ENCODE measurements around the gene TRHDE. TPM values are rescaled to one million over a fixed set of nuclear protein-coding genes. Genes with fewer than 3 reads are reported as not detected.

The TRHDE gene
- polyA plus RNA-seq, 2 of the 4 experiments (the other 2 are of a cell fraction) = 0.16 to 0.32 TPM

DNA sequence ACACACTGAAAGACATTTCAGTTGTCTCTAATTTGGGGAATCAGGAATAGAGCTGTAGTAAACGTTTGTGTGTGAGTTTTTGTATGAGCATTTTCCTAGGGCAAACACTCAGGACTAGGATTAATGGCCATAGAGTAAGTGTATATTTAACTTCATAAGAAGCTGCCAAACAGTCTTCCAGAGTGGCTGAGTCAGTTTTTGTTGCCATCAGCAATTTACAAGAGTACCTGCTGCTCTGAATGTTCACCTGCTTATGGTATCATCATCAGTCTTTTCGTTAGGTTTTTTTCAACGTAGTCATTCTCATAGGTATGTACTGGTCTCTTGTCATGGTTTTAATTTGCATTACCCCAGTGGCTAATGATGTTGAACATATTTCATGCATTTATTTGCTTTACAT is 30.6 kb upstream of the TRHDE start:
- ChIA-PET CTCF (no interaction called here), POLR2A (no interaction called here)
- no peaks in the 10 kb centered on the region for H3K4me1 ChIP-seq
- DNase-seq (ENCODE audit: low read depth in 1 of 2, low spot score in 1 of 2) = no peak
- no peak for FAIRE-seq
- no peak for TF ChIP-seq GATA3 (IDR thresholded peaks at IDR 0.05; ENCODE audit: borderline replicate concordance)
- TF ChIP-seq MAFK (IDR thresholded peaks at IDR 0.05; ENCODE audit: partially characterized antibody) = peak; percentile 27
- no peak overlapping the region for H3K27ac ChIP-seq
- no peak for ATAC-seq
- H3K4me3 ChIP-seq = no peak overlapping the region
- under 1% methylated on average over 3 of the region's 3 CpGs for WGBS (ENCODE audit: missing lambda C conversion rate)
- no peak overlapping the region for H3K4me2 ChIP-seq
- H3K9me3 ChIP-seq = no peaks in the 10 kb centered on the region

DNA sequence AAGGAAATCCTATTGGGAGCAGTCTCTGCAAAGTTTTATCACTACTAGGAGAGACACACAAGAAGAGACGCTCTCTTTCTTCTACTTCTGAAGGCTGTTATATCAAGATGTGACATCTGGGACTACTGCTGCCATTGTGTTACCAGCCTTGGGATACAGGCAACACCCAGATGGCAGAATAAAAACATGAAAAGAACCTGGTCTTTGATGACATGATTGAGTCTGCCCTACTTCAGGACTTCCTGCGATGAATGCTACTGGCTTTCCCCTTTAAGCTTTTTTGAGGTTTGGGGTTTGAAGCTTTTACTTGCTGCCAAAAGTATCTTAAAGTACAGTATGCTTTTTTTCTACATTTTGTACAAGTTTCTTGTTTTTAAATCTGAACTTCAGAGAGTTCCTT is 29.2 kb upstream of the TRHDE start:
- DNase-seq (ENCODE audit: low read depth in 1 of 2, low spot score in 1 of 2) (no peak), ATAC-seq (no peak), FAIRE-seq (no peak)
- ChIA-PET CTCF (no interaction called here), POLR2A (no interaction called here)
- TF ChIP-seq FOXS1 (CRISPR knock-in tag; IDR thresholded peaks at IDR 0.05) = no peak
- TF ChIP-seq KDM5A (IDR thresholded peaks at IDR 0.05) = no peak
- no peak for TF ChIP-seq CHD4 (IDR thresholded peaks at IDR 0.05; ENCODE audit: borderline replicate concordance)
- TF ChIP-seq CBX2 (IDR thresholded peaks at IDR 0.05; ENCODE audit: borderline replicate concordance, low read depth) = no peak
- TF ChIP-seq ZFP36 (IDR thresholded peaks at IDR 0.05; ENCODE audit: borderline replicate concordance, partially characterized antibody) = no peak
- TF ChIP-seq, protein P1, sequence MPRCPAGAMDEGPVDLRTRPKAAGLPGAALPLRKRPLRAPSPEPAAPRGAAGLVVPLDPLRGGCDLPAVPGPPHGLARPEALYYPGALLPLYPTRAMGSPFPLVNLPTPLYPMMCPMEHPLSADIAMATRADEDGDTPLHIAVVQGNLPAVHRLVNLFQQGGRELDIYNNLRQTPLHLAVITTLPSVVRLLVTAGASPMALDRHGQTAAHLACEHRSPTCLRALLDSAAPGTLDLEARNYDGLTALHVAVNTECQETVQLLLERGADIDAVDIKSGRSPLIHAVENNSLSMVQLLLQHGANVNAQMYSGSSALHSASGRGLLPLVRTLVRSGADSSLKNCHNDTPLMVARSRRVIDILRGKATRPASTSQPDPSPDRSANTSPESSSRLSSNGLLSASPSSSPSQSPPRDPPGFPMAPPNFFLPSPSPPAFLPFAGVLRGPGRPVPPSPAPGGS (IDR thresholded peaks at IDR 0.05) = no peak
- no peak for TF ChIP-seq HDAC2 (IDR thresholded peaks at IDR 0.05)
- no peak for TF ChIP-seq MAZ (IDR thresholded peaks at IDR 0.05; ENCODE audit: borderline replicate concordance, low read depth, low read length)
- TF ChIP-seq TP53 (CRISPR knock-in tag; IDR thresholded peaks at IDR 0.05) = no peak
- no peak for TF ChIP-seq EP300 (IDR thresholded peaks at IDR 0.05)
- no peak for TF ChIP-seq RCOR1 (IDR thresholded peaks at IDR 0.05; ENCODE audit: low read depth, low read length)
- no peak for TF ChIP-seq JUNB (IDR thresholded peaks at IDR 0.05)
- TF ChIP-seq, protein P2, sequence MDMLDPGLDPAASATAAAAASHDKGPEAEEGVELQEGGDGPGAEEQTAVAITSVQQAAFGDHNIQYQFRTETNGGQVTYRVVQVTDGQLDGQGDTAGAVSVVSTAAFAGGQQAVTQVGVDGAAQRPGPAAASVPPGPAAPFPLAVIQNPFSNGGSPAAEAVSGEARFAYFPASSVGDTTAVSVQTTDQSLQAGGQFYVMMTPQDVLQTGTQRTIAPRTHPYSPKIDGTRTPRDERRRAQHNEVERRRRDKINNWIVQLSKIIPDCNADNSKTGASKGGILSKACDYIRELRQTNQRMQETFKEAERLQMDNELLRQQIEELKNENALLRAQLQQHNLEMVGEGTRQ (IDR thresholded peaks at IDR 0.05) = no peak
- TF ChIP-seq, protein P3, sequence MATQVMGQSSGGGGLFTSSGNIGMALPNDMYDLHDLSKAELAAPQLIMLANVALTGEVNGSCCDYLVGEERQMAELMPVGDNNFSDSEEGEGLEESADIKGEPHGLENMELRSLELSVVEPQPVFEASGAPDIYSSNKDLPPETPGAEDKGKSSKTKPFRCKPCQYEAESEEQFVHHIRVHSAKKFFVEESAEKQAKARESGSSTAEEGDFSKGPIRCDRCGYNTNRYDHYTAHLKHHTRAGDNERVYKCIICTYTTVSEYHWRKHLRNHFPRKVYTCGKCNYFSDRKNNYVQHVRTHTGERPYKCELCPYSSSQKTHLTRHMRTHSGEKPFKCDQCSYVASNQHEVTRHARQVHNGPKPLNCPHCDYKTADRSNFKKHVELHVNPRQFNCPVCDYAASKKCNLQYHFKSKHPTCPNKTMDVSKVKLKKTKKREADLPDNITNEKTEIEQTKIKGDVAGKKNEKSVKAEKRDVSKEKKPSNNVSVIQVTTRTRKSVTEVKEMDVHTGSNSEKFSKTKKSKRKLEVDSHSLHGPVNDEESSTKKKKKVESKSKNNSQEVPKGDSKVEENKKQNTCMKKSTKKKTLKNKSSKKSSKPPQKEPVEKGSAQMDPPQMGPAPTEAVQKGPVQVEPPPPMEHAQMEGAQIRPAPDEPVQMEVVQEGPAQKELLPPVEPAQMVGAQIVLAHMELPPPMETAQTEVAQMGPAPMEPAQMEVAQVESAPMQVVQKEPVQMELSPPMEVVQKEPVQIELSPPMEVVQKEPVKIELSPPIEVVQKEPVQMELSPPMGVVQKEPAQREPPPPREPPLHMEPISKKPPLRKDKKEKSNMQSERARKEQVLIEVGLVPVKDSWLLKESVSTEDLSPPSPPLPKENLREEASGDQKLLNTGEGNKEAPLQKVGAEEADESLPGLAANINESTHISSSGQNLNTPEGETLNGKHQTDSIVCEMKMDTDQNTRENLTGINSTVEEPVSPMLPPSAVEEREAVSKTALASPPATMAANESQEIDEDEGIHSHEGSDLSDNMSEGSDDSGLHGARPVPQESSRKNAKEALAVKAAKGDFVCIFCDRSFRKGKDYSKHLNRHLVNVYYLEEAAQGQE (IDR thresholded peaks at IDR 0.05) = no peak
- Histone ChIP-seq H3K27ac (no peak overlapping the region), H3K9me3 (0 out of 3 replicates have a peak, but pooled peaks cover 3% of the 10 kb centered on the region), H3K4me2 (no peak overlapping the region), H3K4me3 (no peak overlapping the region), H3K4me1 (no peaks in the 10 kb centered on the region)
- 32% methylated on average over 2 of the region's 2 CpGs for WGBS (ENCODE audit: missing lambda C conversion rate)

DNA sequence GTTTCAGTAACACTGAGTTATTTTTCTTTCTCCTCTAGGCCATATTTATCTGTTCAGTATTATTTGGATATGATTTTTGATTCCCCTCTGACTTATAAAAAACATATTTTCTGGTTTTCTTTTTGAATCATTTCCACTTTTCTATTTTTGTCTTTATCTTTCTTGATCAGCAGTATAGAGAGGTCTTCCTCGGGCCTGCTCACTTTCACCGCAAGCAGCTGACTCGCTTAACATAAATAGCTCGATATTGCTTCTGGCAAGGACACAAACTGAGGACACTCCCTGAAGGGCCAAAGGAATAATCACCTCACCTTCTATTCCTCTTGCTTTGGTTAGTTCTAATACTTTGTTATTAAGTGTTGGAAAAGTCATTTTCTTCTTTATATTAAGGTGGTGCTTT is 25.8 kb upstream of the TRHDE start:
- POLR2A ChIA-PET = no interaction called here
- DNase-seq (ENCODE audit: low read depth in 1 of 2, low spot score in 1 of 2) (no peak), FAIRE-seq (no peak), ATAC-seq (no peak)
- Histone ChIP-seq H3K9me3 (peaks cover 7% of the 10 kb centered on the region; the same call in 1 of the 3 replicates), H3K4me1 (no peaks in the 10 kb centered on the region), H3K4me2 (no peak overlapping the region), H3K4me3 (no peak overlapping the region), H3K27ac (no peak overlapping the region)
- WGBS (ENCODE audit: missing lambda C conversion rate) = 12% methylated on average over 4 of the region's 4 CpGs
- no peak for TF ChIP-seq RNF2 (IDR thresholded peaks at IDR 0.05; ENCODE audit: borderline replicate concordance, low read depth)
- TF ChIP-seq, protein P4, sequence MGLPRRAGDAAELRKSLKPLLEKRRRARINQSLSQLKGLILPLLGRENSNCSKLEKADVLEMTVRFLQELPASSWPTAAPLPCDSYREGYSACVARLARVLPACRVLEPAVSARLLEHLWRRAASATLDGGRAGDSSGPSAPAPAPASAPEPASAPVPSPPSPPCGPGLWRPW (IDR thresholded peaks at IDR 0.05) = no peak
- TF ChIP-seq, protein P3 (IDR thresholded peaks at IDR 0.05) = no peak
- no peak for TF ChIP-seq FOSL2 (IDR thresholded peaks at IDR 0.05)
- no peak for TF ChIP-seq FOSL2 (CRISPR knock-in tag; IDR thresholded peaks at IDR 0.05)
- no peak for TF ChIP-seq JUNB (IDR thresholded peaks at IDR 0.05)
- no peak for TF ChIP-seq KDM1A (IDR thresholded peaks at IDR 0.05; ENCODE audit: low read depth)
- TF ChIP-seq FOXS1 (CRISPR knock-in tag; IDR thresholded peaks at IDR 0.05) = no peak
- TF ChIP-seq PHF8 (IDR thresholded peaks at IDR 0.05; ENCODE audit: borderline replicate concordance, low read depth) = no peak
- CTCF ChIA-PET = no interaction called here

All from A549 (cell line).